Pons (tissue), 1 donor: ENCODE measurements around the gene C8G.

Experiments
- DNase-seq: peaks from one replicate; pipeline ENCODE4 v3.0.0-alpha.2; 2016; ENCODE audit warnings: low spot score

Gene C8G

GRCh38 chr9:136983167-136983566 is 38.1 kb downstream of the C8G start:
- no peak for DNase-seq

DNA sequence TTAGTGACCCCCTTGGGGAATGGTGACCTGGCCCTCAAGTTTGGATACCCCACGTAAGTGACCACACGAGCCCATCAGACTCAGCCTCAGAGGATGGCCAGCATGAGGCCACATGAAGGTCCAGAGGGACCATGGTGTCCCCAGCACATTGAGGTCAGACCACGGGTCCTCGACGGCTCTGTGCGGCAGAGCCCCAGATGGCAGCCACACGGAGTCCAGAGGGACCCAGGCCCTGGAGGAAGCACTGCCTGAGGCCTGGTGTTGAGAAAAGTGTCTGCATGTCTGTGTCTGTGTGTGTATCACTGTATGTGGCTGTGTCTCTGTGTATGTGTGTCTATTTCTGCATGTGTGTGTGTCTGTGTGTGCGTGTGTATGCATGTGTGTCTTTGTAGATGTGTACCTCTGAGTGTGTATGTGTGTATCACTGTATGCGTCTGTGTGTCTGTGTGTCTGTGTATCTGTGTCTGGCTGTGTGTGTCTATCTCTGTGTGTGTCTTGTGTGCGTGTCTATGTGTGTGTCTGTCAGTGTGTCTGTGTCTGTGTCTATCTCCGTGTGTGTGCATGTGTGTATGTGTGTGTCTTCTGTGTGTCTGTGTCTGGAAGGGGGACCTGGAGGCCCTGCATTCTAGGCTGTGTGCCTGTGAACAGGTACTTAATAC is 38.7 kb downstream of the C8G start:
- DNase-seq = no peak

- DNase-seq = no peak
Observed at GRCh38 chr9:136984464-136985026, 39.5 kb downstream of the C8G start.

DNA sequence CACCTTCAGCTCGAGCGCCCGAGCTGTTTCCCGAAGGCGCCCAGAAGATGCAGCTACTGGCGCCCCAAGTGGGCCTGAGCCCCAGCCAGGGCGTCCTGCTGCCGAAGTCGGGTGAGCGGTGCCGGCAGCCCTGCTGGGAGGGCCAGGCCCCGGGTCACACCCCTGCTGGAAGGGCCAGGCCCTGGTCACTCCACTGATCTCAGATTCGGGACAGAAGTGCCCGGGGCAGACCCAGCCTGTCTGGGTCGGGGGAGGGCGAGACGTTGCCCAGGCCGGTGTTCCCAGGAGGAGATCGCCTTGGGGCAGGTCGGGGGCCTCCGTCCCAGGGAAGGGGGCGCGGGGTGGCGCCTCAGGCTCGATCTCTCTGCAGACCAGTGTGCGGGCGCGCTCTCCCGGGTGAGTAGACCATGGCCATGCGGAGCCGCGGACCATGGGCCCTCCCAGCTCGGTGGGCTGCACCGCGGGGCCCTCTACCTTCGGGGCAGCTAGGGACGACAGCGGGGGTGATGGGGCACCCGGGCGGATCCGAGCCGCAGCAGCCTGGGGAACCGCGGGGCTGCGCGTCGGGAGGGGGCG is 40.1 kb downstream of the C8G start:
- no peak for DNase-seq

DNA sequence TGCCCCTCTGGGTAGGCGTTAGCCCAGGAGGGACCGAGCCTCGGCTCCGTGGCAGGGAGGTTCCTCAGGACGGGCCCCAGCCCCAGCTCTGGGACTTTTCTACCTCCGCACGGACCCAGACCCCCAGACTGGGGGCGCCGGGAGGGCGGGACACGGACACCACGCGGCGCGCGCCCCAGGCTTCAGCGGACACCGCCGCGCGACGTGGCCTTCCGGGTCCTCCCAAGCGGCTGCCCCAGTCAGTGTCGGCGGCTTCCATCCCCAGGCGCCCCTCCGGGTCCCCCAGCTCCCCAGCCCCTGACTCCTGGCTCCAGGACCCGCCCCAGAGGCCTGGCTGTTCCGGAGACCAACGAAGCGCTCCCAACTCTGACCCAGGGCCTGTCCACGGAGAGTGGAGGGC is 40.8 kb downstream of the C8G start:
- no peak for DNase-seq

DNA sequence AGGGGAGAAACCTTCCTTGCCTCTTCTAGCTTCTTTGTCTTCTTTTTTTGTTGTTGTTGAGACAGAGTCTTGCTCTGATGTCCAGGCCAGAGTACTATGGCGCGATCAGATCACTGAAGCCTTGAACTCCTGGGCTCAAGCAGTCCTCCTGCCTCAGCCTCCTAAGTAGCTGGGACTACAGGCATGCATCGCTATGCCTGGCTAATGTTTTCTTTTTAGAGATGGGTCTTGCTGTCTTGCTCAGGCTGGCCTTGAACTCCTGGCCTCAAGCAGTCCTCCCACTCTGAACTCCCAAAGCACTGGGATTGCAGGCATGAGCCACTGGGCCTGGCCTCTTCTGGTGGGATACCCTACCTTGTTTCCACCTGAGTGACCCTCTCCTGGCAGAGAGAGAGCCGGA is 43.8 kb downstream of the C8G start:
- no peak for DNase-seq

DNA sequence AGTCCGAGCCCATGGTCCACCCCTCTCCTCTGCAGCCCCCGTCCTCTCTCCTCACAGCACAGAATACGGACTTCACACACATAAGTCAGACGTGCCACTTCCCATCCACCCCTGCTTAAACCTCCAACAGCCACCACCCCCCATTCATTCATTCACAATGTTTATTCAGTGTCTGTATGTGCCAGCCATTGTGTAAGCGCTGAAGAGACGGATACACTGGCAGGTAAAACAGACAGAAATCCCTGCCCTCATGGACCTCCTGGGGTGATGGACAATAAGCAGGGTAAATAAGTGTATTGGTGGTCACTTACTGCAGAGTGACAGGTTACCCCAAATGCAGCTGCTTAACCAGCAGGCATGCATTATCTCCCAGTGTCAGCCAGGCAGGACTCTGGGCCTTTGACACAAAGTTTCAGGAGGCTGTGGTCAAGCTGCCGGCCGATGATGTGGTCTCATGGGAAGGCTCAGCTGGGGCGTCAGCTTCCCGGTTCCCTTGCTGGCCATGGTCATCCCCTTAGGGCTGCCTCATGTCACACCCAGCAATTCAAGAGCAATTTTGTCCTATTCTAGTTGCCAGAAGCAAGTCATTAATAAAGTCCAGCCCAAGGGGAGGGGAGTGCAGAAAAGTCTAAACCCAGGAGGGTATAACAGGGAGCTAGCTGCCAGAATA is 45.3 kb downstream of the C8G start:
- no peak for DNase-seq

GRCh38 chr9:136991993-136992818 is 47.2 kb downstream of the C8G start, which contains the start of gene PAXX:
TSS of gene PAXX (plus strand) at chr9:136992422. CDS start at chr9:136992444, 22 bp downstream.
- peak; percentile 77 for DNase-seq

- DNase-seq = no peak
Observed at GRCh38 chr9:136992819-136993369, 47.9 kb downstream of the C8G start.

GRCh38 chr9:136994180-136994887 is 49.3 kb downstream of the C8G start:
- no peak for DNase-seq

- no peak for DNase-seq
Observed at GRCh38 chr9:136994888-136995230, 49.8 kb downstream of the C8G start.

DNA sequence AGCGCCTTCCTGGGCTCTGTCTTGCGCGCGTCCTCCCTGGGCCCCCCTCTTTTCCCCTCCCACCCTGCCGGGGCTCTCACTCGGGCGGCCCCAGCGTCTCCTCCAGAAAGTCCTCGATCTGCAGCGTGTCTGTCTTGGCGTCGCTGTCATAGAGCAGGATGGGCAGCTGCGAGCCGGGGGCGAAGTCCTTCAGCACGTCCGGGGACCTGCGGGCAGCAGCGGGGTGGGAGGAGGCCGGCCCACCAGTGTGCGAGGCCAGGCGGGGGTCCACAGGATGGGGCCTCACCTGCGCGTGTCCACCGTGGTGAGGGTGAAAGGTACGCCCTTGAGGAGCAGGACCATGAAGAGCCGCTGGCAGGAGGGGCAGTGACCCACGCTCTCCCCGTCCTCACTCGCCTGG is 50.3 kb downstream of the C8G start:
- DNase-seq = no peak

- no peak for DNase-seq
Observed at GRCh38 chr9:136995772-136996311, 50.8 kb downstream of the C8G start.
